ENCODE measurements around the gene AZIN2. TPM values are rescaled to one million over a fixed set of nuclear protein-coding genes. Genes with fewer than 3 reads are reported as not detected.

AZIN2 gene
- total and polyA plus RNA-seq, 2 donors from 2014 or later: 4.9 to 7.5 TPM

GRCh38 chr1:33148615-33149014, 67.7 kb downstream of the AZIN2 start:
- Histone ChIP-seq H3K9ac (ENCODE audit: low read length in 3 of 3) (no peak overlapping the region), H3K9me3 (ENCODE audit: control insufficient read depth in 2 of 3, insufficient read depth in 1 of 3, low read length in 3 of 3) (no peaks in the 10 kb centered on the region), H3K4me1 (ENCODE audit: control insufficient read depth in 2 of 3, insufficient read depth in 2 of 3, low read depth in 1 of 3, low read length in 3 of 3) (peaks cover 0 to 3% (median 0%) of the 10 kb centered on the region in 3 donors), H3K27ac (ENCODE audit: low read depth in 2 of 2, low read length in 2 of 2) (no peak overlapping the region), H3K4me3 (ENCODE audit: low read length in 3 of 3) (no peak overlapping the region), H3K36me3 (ENCODE audit: control insufficient read depth in 2 of 3, insufficient read depth in 3 of 3, low read length in 3 of 3) (peaks cover 0 to 4% (median 3%) of the 10 kb centered on the region in 3 donors), H3K27me3 (ENCODE audit: control insufficient read depth, insufficient read depth, low read length) (no peaks in the 10 kb centered on the region)
- no peak for TF ChIP-seq CTCF (IDR thresholded peaks at IDR 0.05; ENCODE audit: borderline replicate concordance, extremely low read depth, insufficient read depth)
- no peak for DNase-seq
- no peak for FAIRE-seq
- intact Hi-C loops (cut with DNase I): no loop called here

GRCh38 chr1:33149453-33150190, 68.7 kb downstream of the AZIN2 start:
- H3K4me3 ChIP-seq (ENCODE audit: low read length in 3 of 3): no peak overlapping the region
- H3K4me1 ChIP-seq (ENCODE audit: control insufficient read depth in 2 of 3, insufficient read depth in 2 of 3, low read depth in 1 of 3, low read length in 3 of 3): peaks cover 0 to 4% (median 0%) of the 10 kb centered on the region in 3 donors
- H3K9me3 ChIP-seq (ENCODE audit: control insufficient read depth in 2 of 3, insufficient read depth in 1 of 3, low read length in 3 of 3): no peaks in the 10 kb centered on the region
- H3K27ac ChIP-seq (ENCODE audit: low read depth in 2 of 2, low read length in 2 of 2): no peak overlapping the region
- DNase-seq (no peak), FAIRE-seq (no peak)
- no peak overlapping the region for H3K9ac ChIP-seq (ENCODE audit: low read length in 3 of 3)
- TF ChIP-seq CTCF (IDR thresholded peaks at IDR 0.05; ENCODE audit: borderline replicate concordance, extremely low read depth, insufficient read depth): no peak
- intact Hi-C loops (cut with DNase I): no loop called here
- no peaks in the 10 kb centered on the region for H3K27me3 ChIP-seq (ENCODE audit: control insufficient read depth, insufficient read depth, low read length)
- H3K36me3 ChIP-seq (ENCODE audit: control insufficient read depth in 2 of 3, insufficient read depth in 3 of 3, low read length in 3 of 3): peaks cover 2 to 4% (median 3%) of the 10 kb centered on the region in 3 donors

- no peak for TF ChIP-seq CTCF (IDR thresholded peaks at IDR 0.05; ENCODE audit: borderline replicate concordance, extremely low read depth, insufficient read depth)
- Histone ChIP-seq H3K4me1 (ENCODE audit: control insufficient read depth in 2 of 3, insufficient read depth in 2 of 3, low read depth in 1 of 3, low read length in 3 of 3) (peaks cover 0 to 4% (median 0%) of the 10 kb centered on the region in 3 donors), H3K36me3 (ENCODE audit: control insufficient read depth in 2 of 3, insufficient read depth in 3 of 3, low read length in 3 of 3) (peaks cover 2 to 4% (median 3%) of the 10 kb centered on the region in 3 donors), H3K27me3 (ENCODE audit: control insufficient read depth, insufficient read depth, low read length) (no peaks in the 10 kb centered on the region), H3K4me3 (ENCODE audit: low read length in 3 of 3) (no peak overlapping the region), H3K9me3 (ENCODE audit: control insufficient read depth in 2 of 3, insufficient read depth in 1 of 3, low read length in 3 of 3) (no peaks in the 10 kb centered on the region), H3K27ac (ENCODE audit: low read depth in 2 of 2, low read length in 2 of 2) (no peak overlapping the region), H3K9ac (ENCODE audit: low read length in 3 of 3) (no peak overlapping the region)
- intact Hi-C loops (cut with DNase I): no loop called here
- no peak for DNase-seq
- no peak for FAIRE-seq
These were observed 69.6 kb downstream of the AZIN2 start for GRCh38 chr1:33150522-33150921.
